Measurements from ENCODE around the gene PCSK4. TPM values are rescaled to one million over a fixed set of nuclear protein-coding genes. Genes with fewer than 3 reads are reported as not detected.
A peak's percentile ranks its signal among the peaks of the same experiment; 100 is the strongest.
"Not testable (repeated sequence)": the region's sequence is repeated elsewhere in the genome, so short reads cannot be mapped to it uniquely, and the experiment has no call there.

PCSK4 gene
- total RNA-seq, 1 donor, result 1.4 TPM

GRCh38 chr19:1481224-1481892 lies 8.8 kb downstream of the PCSK4 start:
- no peak overlapping the region for H3K4me3 ChIP-seq (ENCODE audit: insufficient read depth, low read length)
- no peak for TF ChIP-seq CTCF (IDR thresholded peaks at IDR 0.05; ENCODE audit: extremely low read depth, low read depth, low read length)
- H3K27me3 ChIP-seq (ENCODE audit: insufficient read depth, low read length), result no peaks in the 10 kb centered on the region
- H3K27ac ChIP-seq (ENCODE audit: low read depth, low read length), result no peak overlapping the region
- H3K4me2 ChIP-seq (ENCODE audit: insufficient read depth, low read length), result no peak overlapping the region
- peaks cover 20% of the 10 kb centered on the region for H3K79me2 ChIP-seq (ENCODE audit: insufficient read depth, low read length)
- DNase-seq (ENCODE audit: insufficient read length, low spot score, missing footprints), result peak; percentile 85
- peaks cover 8% of the 10 kb centered on the region for H3K4me1 ChIP-seq (ENCODE audit: insufficient read depth, low read length)
- H2AFZ ChIP-seq (ENCODE audit: low read length), result no peak overlapping the region
- no peaks in the 10 kb centered on the region for H3K9me3 ChIP-seq (ENCODE audit: low read depth, low read length)
- peaks cover 10% of the 10 kb centered on the region for H4K20me1 ChIP-seq (ENCODE audit: insufficient read depth, low read length)
- peaks cover 4% of the 10 kb centered on the region for H3K36me3 ChIP-seq (ENCODE audit: insufficient read depth, low read length)

DNA sequence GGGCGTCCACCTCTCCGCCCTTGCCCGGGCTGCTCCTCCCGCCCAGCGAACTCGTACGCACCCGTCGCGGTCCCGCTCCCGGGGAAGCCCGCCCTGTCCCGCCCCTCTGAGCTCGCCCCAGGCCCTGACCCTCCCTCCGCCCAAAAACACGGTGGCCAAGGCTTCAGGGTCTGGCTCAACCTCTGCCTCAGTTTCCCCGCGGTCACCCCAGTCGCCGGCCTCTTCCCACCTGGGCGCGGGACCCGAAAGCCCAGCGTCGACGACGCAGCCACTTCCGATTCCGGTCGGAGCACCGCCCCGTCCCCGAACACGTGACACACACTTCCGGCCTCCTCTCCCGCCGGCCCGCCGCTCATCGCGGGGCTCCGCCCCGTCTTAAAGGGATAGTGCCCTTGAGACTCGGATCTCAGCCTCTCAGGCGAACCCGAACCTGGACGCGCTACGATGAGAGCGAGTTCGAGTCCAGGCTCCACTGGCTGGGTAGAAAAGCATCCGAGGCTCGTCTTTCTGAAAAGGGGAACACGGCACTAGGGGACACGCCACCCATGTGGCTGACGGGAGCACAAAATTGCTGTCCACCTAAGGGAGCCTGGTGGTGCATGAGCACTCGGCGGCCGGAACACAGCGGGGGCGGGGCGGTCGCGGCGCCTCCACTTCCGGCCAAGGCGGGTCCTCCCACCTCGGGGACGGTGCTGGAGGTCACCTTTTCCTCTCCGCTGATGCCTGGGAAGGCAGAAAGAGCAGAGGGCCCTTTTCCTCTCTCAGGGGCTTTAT lies 11.0 kb downstream of the PCSK4 start, which contains the start of gene C19orf25:
C19orf25 (minus strand) TSS at position 282 of the 774 bp plus-strand sequence. CDS start 312 bp downstream, outside the sequence.
- peaks cover 8% of the 10 kb centered on the region for H3K4me1 ChIP-seq (ENCODE audit: insufficient read depth, low read length)
- H4K20me1 ChIP-seq (ENCODE audit: insufficient read depth, low read length), result peaks cover 27% of the 10 kb centered on the region
- H2AFZ ChIP-seq (ENCODE audit: low read length), result peak within 1 kb of the TSS; percentile 98
- peaks cover 21% of the 10 kb centered on the region for H3K79me2 ChIP-seq (ENCODE audit: insufficient read depth, low read length)
- peak; percentile 100 for DNase-seq (ENCODE audit: insufficient read length, low spot score, missing footprints)
- peak within 1 kb of the TSS; percentile 86 for H3K4me3 ChIP-seq (ENCODE audit: insufficient read depth, low read length)
- peaks cover 4% of the 10 kb centered on the region for H3K36me3 ChIP-seq (ENCODE audit: insufficient read depth, low read length)
- TF ChIP-seq CTCF (IDR thresholded peaks at IDR 0.05; ENCODE audit: extremely low read depth, low read depth, low read length), result no peak
- H3K9me3 ChIP-seq (ENCODE audit: low read depth, low read length), result no peaks in the 10 kb centered on the region
- peak within 1 kb of the TSS; percentile 36 for H3K27ac ChIP-seq (ENCODE audit: low read depth, low read length)
- no peaks in the 10 kb centered on the region for H3K27me3 ChIP-seq (ENCODE audit: insufficient read depth, low read length)
- H3K4me2 ChIP-seq (ENCODE audit: insufficient read depth, low read length), result peak within 1 kb of the TSS; percentile 93

DNA sequence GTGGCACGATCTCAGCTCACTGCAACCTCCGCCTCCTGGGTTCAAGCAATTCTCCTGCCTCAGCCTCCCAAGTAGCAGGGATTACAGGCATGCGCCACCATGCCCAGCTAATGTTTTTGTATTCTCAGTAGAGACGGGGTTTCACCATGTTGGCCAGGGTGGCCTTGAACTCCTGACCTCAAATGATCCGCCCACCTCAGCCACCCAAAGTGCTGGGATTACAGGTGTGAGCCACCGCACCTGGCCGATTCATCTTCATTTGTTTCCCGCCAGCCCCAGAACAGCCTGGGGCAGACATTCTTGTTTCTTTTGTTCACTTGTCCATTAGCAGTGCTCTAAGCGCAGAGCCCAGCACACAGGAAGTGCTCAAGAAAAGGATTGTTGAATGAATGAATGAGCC lies 13.1 kb downstream of the PCSK4 start:
- H3K4me1 ChIP-seq (ENCODE audit: insufficient read depth, low read length); H2AFZ ChIP-seq (ENCODE audit: low read length); H3K27ac ChIP-seq (ENCODE audit: low read depth, low read length); H3K9me3 ChIP-seq (ENCODE audit: low read depth, low read length); H3K4me3 ChIP-seq (ENCODE audit: insufficient read depth, low read length); H3K4me2 ChIP-seq (ENCODE audit: insufficient read depth, low read length); DNase-seq (ENCODE audit: insufficient read length, low spot score, missing footprints); H3K36me3 ChIP-seq (ENCODE audit: insufficient read depth, low read length): not testable (repeated sequence)
- peaks cover 21% of the 10 kb centered on the region for H3K79me2 ChIP-seq (ENCODE audit: insufficient read depth, low read length)
- peaks cover 13% of the 10 kb centered on the region for H3K27me3 ChIP-seq (ENCODE audit: insufficient read depth, low read length)
- H4K20me1 ChIP-seq (ENCODE audit: insufficient read depth, low read length), result peaks cover 47% of the 10 kb centered on the region

- no peaks in the 10 kb centered on the region for H3K9me3 ChIP-seq (ENCODE audit: low read depth, low read length)
- H4K20me1 ChIP-seq (ENCODE audit: insufficient read depth, low read length), result peaks cover 59% of the 10 kb centered on the region
- H2AFZ ChIP-seq (ENCODE audit: low read length), result no peak overlapping the region
- peak; percentile 68 for DNase-seq (ENCODE audit: insufficient read length, low spot score, missing footprints)
- peaks cover 4% of the 10 kb centered on the region for H3K36me3 ChIP-seq (ENCODE audit: insufficient read depth, low read length)
- H3K4me3 ChIP-seq (ENCODE audit: insufficient read depth, low read length), result no peak overlapping the region
- peaks cover 21% of the 10 kb centered on the region for H3K79me2 ChIP-seq (ENCODE audit: insufficient read depth, low read length)
- H3K27me3 ChIP-seq (ENCODE audit: insufficient read depth, low read length), result peaks cover 25% of the 10 kb centered on the region
- no peak overlapping the region for H3K4me2 ChIP-seq (ENCODE audit: insufficient read depth, low read length)
- no peak overlapping the region for H3K27ac ChIP-seq (ENCODE audit: low read depth, low read length)
- TF ChIP-seq CTCF (IDR thresholded peaks at IDR 0.05; ENCODE audit: extremely low read depth, low read depth, low read length), result no peak
- H3K4me1 ChIP-seq (ENCODE audit: insufficient read depth, low read length), result peaks cover 8% of the 10 kb centered on the region
Measured at GRCh38 chr19:1475751-1476437, 14.3 kb downstream of the PCSK4 start.
